Measurements from ENCODE around the gene ADAMTS12.

- TF ChIP-seq CTCF (IDR thresholded peaks at IDR 0.05; ENCODE audit: control extremely low read depth in 1 of 3, insufficient read depth in 1 of 3, low read depth in 1 of 3, low read length in 3 of 3), result no peak
- no peak for TF ChIP-seq EZH2 (IDR thresholded peaks at IDR 0.05; ENCODE audit: low read depth, low read length, severe bottlenecking)
- TF ChIP-seq MAX (IDR thresholded peaks at IDR 0.05), result no peak
- TF ChIP-seq POLR2AphosphoS5 (IDR thresholded peaks at IDR 0.05; ENCODE audit: low read depth, low read length), result no peak
- no peak for TF ChIP-seq POLR2A (IDR thresholded peaks at IDR 0.05; ENCODE audit: control extremely low read depth in 1 of 2, low read depth in 2 of 2, low read length in 2 of 2)
- TF ChIP-seq SAP30 (IDR thresholded peaks at IDR 0.05; ENCODE audit: insufficient read depth, insufficient replicate concordance, low read length), result no peak
- no peak for TF ChIP-seq SP4 (IDR thresholded peaks at IDR 0.05; ENCODE audit: low read length)
- no peak for TF ChIP-seq HDAC2 (IDR thresholded peaks at IDR 0.05; ENCODE audit: borderline replicate concordance in 1 of 2, low read depth in 2 of 2, low read length in 2 of 2)
Observed at GRCh38 chr5:33594006-33594405, 297.8 kb downstream of the ADAMTS12 start.

Data from H1 (cell line).